GM18505 (cell line): Measurements from ENCODE around the gene AREL1.

Experiments used
- ATAC-seq: cut with Tn5 transposase; IDR thresholded peaks from one replicate; pipeline ENCODE4 v1.9.1; 2021; ENCODE audit not compliant: unreplicated experiment
- POLR2A ChIP-seq: IDR thresholded peaks from 4 replicates; pipeline ENCODE4 v1.6.1; 2011; ENCODE audit warnings: borderline replicate concordance; ENCODE audit not compliant: insufficient read depth, insufficient read length; ENCODE audit errors: extremely low read depth

The AREL1 gene

GRCh38 chr14:74710480-74710879 is 2.4 kb downstream of the AREL1 start:
- no peak for ATAC-seq
- no peak for TF ChIP-seq POLR2A

GRCh38 chr14:74705613-74706500 is 7.0 kb downstream of the AREL1 start:
- no peak for ATAC-seq
- no peak for TF ChIP-seq POLR2A

GRCh38 chr14:74704656-74705055 is 8.2 kb downstream of the AREL1 start:
- ATAC-seq, result no peak
- no peak for TF ChIP-seq POLR2A

- ATAC-seq, result no peak
- TF ChIP-seq POLR2A, result no peak
Observed at GRCh38 chr14:74703043-74703442, 9.8 kb downstream of the AREL1 start.

GRCh38 chr14:74702293-74702692 is 10.6 kb downstream of the AREL1 start:
- no peak for TF ChIP-seq POLR2A
- ATAC-seq, result no peak

- no peak for ATAC-seq
- TF ChIP-seq POLR2A, result no peak
Observed at GRCh38 chr14:74698465-74698864, 14.4 kb downstream of the AREL1 start.

- ATAC-seq, result no peak
- TF ChIP-seq POLR2A, result no peak
Observed at GRCh38 chr14:74697976-74698375, 14.9 kb downstream of the AREL1 start.

- no peak for ATAC-seq
- TF ChIP-seq POLR2A, result no peak
Observed at GRCh38 chr14:74697543-74697942, 15.3 kb downstream of the AREL1 start.

GRCh38 chr14:74697011-74697410 is 15.9 kb downstream of the AREL1 start:
- no peak for ATAC-seq
- TF ChIP-seq POLR2A, result no peak

- no peak for ATAC-seq
Observed at GRCh38 chr14:74695406-74695805, 17.5 kb downstream of the AREL1 start.

GRCh38 chr14:74693191-74693590 is 19.7 kb downstream of the AREL1 start:
- no peak for TF ChIP-seq POLR2A
- no peak for ATAC-seq

More at GRCh38 chr14:74695406-74695805, 17.5 kb downstream of the AREL1 start:
- TF ChIP-seq POLR2A, result no peak

GRCh38 chr14:74691456-74691855 is 21.4 kb downstream of the AREL1 start:
- no peak for ATAC-seq
- TF ChIP-seq POLR2A, result no peak

- ATAC-seq, result no peak
Observed at GRCh38 chr14:74685921-74686678, 26.8 kb downstream of the AREL1 start.

GRCh38 chr14:74685056-74685455 is 27.8 kb downstream of the AREL1 start:
- ATAC-seq, result no peak
- no peak for TF ChIP-seq POLR2A

More at GRCh38 chr14:74685921-74686678, 26.8 kb downstream of the AREL1 start:
- no peak for TF ChIP-seq POLR2A
